ENCODE data around the gene ATG5. TPM values are rescaled to one million over a fixed set of nuclear protein-coding genes. Genes with fewer than 3 reads are reported as not detected.

Gene ATG5
- total and polyA plus RNA-seq, 2 experiments from 2014 or later: 31.6 to 48.2 TPM

DNA sequence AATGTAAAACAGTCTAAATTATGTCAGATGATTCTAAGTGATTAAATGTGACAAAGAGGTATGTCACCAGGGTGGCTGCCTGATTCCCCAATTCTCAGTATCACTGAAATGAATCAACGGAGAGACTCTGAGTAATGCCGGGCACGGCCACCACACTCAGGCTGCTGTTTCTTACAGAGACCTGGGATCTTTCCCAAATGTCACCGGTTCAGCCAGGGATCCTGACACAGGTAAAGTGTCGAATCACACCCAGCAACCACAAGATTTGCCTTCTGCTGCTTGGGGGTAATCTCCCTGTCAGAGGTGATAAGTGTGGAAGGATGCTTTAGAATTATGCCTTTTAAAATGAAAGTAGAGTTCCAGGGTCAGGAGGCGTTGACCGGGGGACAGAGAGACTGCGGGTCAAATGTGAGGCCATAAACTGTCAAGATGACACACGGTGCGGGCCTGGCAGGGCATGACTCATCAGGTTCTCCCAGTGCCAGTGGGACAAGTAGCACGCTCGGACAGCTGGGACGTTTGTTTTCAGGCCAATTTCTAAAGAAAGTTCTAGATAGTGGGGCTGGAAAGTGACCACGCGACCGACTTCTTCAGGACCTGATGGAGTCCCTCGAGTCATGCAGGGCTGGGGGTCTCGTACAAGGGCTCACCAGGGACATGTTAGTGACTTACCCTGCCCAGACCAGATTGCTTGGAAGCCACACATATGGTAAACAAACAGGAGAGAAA is 190.5 kb downstream of the ATG5 start:
- H4K20me1 ChIP-seq (replicated peaks; ENCODE audit: insufficient read depth): no peaks in the 10 kb centered on the region

More for the DNA sequence above, 190.5 kb downstream of the ATG5 start:
- DNase-seq (ENCODE audit: low spot score): no peak
- H3K27me3 ChIP-seq (ENCODE audit: insufficient read depth): no peaks in the 10 kb centered on the region
- Mint-ChIP-seq H3K27ac (no peak overlapping the region), H3K36me3 (ENCODE audit: low read depth) (no peaks in the 10 kb centered on the region), H3K27me3 (ENCODE audit: insufficient read depth, low read depth, poor library complexity) (no peaks in the 10 kb centered on the region), H3K9me3 (no peaks in the 10 kb centered on the region), H3K4me1 (no peaks in the 10 kb centered on the region; the same call in 1 of the 3 replicates), H3K4me3 (no peak overlapping the region)
- no peaks in the 10 kb centered on the region for H3K36me3 ChIP-seq (ENCODE audit: insufficient read depth)
- H3K4me3 ChIP-seq: no peak overlapping the region
- no peaks in the 10 kb centered on the region for H3K79me2 ChIP-seq (replicated peaks; ENCODE audit: insufficient read depth)
- no peak overlapping the region for H3K27ac ChIP-seq (ENCODE audit: low read depth)
- no peak for ATAC-seq
- H2AFZ ChIP-seq: peak overlapping the region; percentile 88; the same call in 1 of the 2 replicates
- no peak overlapping the region for H3K4me2 ChIP-seq
- TF ChIP-seq STAT1 (IDR thresholded peaks at IDR 0.05; ENCODE audit: unreplicated experiment) (no peak), CTCF (conservative IDR thresholded peaks at IDR 0.05; ENCODE audit: low read depth in 2 of 2) (no peak), EZH2 (IDR thresholded peaks at IDR 0.05; ENCODE audit: low read depth, unreplicated experiment) (no peak), JUNB (IDR thresholded peaks at IDR 0.05; ENCODE audit: unreplicated experiment) (no peak), ZNF331 (CRISPR knock-in tag; IDR thresholded peaks at IDR 0.05; ENCODE audit: low read depth) (no peak), EZH2phosphoT487 (IDR thresholded peaks at IDR 0.05; ENCODE audit: unreplicated experiment) (no peak), ZNF114 (CRISPR knock-in tag; IDR thresholded peaks at IDR 0.05) (no peak), REST (IDR thresholded peaks at IDR 0.05; ENCODE audit: unreplicated experiment) (no peak), NANOG (IDR thresholded peaks at IDR 0.05; ENCODE audit: borderline replicate concordance) (no peak), POLR2AphosphoS5 (IDR thresholded peaks at IDR 0.05; ENCODE audit: low read depth) (no peak)
- TF ChIP-seq, protein P1, sequence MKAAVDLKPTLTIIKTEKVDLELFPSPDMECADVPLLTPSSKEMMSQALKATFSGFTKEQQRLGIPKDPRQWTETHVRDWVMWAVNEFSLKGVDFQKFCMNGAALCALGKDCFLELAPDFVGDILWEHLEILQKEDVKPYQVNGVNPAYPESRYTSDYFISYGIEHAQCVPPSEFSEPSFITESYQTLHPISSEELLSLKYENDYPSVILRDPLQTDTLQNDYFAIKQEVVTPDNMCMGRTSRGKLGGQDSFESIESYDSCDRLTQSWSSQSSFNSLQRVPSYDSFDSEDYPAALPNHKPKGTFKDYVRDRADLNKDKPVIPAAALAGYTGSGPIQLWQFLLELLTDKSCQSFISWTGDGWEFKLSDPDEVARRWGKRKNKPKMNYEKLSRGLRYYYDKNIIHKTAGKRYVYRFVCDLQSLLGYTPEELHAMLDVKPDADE (IDR thresholded peaks at IDR 0.05): no peak
- TF ChIP-seq, protein P2, sequence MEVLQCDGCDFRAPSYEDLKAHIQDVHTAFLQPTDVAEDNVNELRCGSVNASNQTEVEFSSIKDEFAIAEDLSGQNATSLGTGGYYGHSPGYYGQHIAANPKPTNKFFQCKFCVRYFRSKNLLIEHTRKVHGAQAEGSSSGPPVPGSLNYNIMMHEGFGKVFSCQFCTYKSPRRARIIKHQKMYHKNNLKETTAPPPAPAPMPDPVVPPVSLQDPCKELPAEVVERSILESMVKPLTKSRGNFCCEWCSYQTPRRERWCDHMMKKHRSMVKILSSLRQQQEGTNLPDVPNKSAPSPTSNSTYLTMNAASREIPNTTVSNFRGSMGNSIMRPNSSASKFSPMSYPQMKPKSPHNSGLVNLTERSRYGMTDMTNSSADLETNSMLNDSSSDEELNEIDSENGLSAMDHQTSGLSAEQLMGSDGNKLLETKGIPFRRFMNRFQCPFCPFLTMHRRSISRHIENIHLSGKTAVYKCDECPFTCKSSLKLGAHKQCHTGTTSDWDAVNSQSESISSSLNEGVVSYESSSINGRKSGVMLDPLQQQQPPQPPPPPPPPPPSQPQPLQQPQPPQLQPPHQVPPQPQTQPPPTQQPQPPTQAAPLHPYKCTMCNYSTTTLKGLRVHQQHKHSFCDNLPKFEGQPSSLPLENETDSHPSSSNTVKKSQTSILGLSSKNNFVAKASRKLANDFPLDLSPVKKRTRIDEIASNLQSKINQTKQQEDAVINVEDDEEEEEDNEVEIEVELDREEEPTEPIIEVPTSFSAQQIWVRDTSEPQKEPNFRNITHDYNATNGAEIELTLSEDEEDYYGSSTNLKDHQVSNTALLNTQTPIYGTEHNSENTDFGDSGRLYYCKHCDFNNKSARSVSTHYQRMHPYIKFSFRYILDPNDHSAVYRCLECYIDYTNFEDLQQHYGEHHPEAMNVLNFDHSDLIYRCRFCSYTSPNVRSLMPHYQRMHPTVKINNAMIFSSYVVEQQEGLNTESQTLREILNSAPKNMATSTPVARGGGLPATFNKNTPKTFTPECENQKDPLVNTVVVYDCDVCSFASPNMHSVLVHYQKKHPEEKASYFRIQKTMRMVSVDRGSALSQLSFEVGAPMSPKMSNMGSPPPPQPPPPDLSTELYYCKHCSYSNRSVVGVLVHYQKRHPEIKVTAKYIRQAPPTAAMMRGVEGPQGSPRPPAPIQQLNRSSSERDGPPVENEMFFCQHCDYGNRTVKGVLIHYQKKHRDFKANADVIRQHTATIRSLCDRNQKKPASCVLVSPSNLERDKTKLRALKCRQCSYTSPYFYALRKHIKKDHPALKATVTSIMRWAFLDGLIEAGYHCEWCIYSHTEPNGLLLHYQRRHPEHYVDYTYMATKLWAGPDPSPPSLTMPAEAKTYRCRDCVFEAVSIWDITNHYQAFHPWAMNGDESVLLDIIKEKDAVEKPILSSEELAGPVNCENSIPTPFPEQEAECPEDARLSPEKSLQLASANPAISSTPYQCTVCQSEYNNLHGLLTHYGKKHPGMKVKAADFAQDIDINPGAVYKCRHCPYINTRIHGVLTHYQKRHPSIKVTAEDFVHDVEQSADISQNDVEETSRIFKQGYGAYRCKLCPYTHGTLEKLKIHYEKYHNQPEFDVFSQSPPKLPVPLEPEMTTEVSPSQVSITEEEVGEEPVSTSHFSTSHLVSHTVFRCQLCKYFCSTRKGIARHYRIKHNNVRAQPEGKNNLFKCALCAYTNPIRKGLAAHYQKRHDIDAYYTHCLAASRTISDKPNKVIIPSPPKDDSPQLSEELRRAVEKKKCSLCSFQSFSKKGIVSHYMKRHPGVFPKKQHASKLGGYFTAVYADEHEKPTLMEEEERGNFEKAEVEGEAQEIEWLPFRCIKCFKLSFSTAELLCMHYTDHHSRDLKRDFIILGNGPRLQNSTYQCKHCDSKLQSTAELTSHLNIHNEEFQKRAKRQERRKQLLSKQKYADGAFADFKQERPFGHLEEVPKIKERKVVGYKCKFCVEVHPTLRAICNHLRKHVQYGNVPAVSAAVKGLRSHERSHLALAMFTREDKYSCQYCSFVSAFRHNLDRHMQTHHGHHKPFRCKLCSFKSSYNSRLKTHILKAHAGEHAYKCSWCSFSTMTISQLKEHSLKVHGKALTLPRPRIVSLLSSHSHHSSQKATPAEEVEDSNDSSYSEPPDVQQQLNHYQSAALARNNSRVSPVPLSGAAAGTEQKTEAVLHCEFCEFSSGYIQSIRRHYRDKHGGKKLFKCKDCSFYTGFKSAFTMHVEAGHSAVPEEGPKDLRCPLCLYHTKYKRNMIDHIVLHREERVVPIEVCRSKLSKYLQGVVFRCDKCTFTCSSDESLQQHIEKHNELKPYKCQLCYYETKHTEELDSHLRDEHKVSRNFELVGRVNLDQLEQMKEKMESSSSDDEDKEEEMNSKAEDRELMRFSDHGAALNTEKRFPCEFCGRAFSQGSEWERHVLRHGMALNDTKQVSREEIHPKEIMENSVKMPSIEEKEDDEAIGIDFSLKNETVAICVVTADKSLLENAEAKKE (CRISPR knock-in tag; IDR thresholded peaks at IDR 0.05): no peak
- H3K4me1 ChIP-seq (ENCODE audit: insufficient read depth): no peaks in the 10 kb centered on the region
- no peaks in the 10 kb centered on the region for H3F3A ChIP-seq (replicated peaks; ENCODE audit: low read depth)
- H3K9me2 ChIP-seq (ENCODE audit: insufficient read depth): no peaks in the 10 kb centered on the region
